ENCODE results near the gene SCARF2.

DNA sequence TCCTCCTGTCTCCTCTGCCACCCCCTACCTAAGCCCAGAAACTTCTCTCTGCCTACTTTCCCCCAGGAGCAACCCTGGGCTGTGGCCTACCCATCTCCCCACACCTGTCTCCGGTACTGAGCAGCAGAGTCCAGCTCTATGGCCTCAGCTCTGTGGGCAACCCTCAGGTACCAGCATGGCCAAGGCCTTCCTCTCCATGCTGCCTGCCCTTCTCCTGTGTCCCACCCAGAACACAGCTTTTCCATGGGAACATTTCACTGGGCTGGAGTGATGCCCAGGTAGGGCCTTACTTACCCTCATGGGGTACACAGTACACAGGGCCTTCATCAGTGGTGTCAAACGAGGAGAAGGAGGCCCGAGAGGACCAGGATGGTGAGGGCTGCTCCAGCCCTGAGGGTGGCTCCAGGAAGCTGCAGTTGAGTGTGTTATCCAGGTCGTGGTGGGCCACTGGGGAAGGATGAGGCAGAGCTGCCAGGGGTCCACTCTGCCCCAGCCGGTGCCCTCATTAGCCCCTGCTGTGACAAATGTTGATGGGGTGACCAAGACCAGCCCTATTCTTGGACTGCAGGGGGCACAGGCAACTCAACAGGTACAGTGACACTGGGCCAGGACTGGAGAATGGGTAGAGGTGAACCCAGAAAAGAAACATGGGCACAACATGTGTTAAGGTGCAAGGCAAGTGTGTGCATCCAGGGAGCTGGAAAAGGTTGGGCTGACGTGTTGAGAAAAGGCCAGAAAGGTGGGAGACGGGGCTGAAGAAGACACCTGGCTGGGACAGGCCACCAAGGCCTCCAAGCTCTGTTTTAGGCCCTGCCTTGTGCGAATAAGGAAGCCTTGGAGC is 10.3 kb downstream of the SCARF2 start:
- TF ChIP-seq, protein P1, sequence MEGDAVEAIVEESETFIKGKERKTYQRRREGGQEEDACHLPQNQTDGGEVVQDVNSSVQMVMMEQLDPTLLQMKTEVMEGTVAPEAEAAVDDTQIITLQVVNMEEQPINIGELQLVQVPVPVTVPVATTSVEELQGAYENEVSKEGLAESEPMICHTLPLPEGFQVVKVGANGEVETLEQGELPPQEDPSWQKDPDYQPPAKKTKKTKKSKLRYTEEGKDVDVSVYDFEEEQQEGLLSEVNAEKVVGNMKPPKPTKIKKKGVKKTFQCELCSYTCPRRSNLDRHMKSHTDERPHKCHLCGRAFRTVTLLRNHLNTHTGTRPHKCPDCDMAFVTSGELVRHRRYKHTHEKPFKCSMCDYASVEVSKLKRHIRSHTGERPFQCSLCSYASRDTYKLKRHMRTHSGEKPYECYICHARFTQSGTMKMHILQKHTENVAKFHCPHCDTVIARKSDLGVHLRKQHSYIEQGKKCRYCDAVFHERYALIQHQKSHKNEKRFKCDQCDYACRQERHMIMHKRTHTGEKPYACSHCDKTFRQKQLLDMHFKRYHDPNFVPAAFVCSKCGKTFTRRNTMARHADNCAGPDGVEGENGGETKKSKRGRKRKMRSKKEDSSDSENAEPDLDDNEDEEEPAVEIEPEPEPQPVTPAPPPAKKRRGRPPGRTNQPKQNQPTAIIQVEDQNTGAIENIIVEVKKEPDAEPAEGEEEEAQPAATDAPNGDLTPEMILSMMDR (conservative IDR thresholded peaks at IDR 0.05; ENCODE audit: low read depth in 2 of 2): no peak
- no peak for TF ChIP-seq POLR2AphosphoS5 (IDR thresholded peaks at IDR 0.05; ENCODE audit: low read depth)
- no peak for TF ChIP-seq JUNB (IDR thresholded peaks at IDR 0.05; ENCODE audit: unreplicated experiment)
- peak; percentile 13 for TF ChIP-seq EZH2 (IDR thresholded peaks at IDR 0.05; ENCODE audit: low read depth, unreplicated experiment)
- TF ChIP-seq, protein P2, sequence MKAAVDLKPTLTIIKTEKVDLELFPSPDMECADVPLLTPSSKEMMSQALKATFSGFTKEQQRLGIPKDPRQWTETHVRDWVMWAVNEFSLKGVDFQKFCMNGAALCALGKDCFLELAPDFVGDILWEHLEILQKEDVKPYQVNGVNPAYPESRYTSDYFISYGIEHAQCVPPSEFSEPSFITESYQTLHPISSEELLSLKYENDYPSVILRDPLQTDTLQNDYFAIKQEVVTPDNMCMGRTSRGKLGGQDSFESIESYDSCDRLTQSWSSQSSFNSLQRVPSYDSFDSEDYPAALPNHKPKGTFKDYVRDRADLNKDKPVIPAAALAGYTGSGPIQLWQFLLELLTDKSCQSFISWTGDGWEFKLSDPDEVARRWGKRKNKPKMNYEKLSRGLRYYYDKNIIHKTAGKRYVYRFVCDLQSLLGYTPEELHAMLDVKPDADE (IDR thresholded peaks at IDR 0.05): no peak
- no peak for TF ChIP-seq CREB1 (CRISPR knock-in tag; IDR thresholded peaks at IDR 0.05; ENCODE audit: low read depth)
- no peak for TF ChIP-seq EZH2phosphoT487 (IDR thresholded peaks at IDR 0.05; ENCODE audit: unreplicated experiment)
- TF ChIP-seq ZNF331 (CRISPR knock-in tag; IDR thresholded peaks at IDR 0.05; ENCODE audit: low read depth): no peak
- TF ChIP-seq, protein P3, sequence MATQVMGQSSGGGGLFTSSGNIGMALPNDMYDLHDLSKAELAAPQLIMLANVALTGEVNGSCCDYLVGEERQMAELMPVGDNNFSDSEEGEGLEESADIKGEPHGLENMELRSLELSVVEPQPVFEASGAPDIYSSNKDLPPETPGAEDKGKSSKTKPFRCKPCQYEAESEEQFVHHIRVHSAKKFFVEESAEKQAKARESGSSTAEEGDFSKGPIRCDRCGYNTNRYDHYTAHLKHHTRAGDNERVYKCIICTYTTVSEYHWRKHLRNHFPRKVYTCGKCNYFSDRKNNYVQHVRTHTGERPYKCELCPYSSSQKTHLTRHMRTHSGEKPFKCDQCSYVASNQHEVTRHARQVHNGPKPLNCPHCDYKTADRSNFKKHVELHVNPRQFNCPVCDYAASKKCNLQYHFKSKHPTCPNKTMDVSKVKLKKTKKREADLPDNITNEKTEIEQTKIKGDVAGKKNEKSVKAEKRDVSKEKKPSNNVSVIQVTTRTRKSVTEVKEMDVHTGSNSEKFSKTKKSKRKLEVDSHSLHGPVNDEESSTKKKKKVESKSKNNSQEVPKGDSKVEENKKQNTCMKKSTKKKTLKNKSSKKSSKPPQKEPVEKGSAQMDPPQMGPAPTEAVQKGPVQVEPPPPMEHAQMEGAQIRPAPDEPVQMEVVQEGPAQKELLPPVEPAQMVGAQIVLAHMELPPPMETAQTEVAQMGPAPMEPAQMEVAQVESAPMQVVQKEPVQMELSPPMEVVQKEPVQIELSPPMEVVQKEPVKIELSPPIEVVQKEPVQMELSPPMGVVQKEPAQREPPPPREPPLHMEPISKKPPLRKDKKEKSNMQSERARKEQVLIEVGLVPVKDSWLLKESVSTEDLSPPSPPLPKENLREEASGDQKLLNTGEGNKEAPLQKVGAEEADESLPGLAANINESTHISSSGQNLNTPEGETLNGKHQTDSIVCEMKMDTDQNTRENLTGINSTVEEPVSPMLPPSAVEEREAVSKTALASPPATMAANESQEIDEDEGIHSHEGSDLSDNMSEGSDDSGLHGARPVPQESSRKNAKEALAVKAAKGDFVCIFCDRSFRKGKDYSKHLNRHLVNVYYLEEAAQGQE (IDR thresholded peaks at IDR 0.05; ENCODE audit: unreplicated experiment): no peak
- TF ChIP-seq NANOG (IDR thresholded peaks at IDR 0.05; ENCODE audit: borderline replicate concordance): no peak
- no peak for TF ChIP-seq STAT1 (IDR thresholded peaks at IDR 0.05; ENCODE audit: unreplicated experiment)
- TF ChIP-seq, protein P4, sequence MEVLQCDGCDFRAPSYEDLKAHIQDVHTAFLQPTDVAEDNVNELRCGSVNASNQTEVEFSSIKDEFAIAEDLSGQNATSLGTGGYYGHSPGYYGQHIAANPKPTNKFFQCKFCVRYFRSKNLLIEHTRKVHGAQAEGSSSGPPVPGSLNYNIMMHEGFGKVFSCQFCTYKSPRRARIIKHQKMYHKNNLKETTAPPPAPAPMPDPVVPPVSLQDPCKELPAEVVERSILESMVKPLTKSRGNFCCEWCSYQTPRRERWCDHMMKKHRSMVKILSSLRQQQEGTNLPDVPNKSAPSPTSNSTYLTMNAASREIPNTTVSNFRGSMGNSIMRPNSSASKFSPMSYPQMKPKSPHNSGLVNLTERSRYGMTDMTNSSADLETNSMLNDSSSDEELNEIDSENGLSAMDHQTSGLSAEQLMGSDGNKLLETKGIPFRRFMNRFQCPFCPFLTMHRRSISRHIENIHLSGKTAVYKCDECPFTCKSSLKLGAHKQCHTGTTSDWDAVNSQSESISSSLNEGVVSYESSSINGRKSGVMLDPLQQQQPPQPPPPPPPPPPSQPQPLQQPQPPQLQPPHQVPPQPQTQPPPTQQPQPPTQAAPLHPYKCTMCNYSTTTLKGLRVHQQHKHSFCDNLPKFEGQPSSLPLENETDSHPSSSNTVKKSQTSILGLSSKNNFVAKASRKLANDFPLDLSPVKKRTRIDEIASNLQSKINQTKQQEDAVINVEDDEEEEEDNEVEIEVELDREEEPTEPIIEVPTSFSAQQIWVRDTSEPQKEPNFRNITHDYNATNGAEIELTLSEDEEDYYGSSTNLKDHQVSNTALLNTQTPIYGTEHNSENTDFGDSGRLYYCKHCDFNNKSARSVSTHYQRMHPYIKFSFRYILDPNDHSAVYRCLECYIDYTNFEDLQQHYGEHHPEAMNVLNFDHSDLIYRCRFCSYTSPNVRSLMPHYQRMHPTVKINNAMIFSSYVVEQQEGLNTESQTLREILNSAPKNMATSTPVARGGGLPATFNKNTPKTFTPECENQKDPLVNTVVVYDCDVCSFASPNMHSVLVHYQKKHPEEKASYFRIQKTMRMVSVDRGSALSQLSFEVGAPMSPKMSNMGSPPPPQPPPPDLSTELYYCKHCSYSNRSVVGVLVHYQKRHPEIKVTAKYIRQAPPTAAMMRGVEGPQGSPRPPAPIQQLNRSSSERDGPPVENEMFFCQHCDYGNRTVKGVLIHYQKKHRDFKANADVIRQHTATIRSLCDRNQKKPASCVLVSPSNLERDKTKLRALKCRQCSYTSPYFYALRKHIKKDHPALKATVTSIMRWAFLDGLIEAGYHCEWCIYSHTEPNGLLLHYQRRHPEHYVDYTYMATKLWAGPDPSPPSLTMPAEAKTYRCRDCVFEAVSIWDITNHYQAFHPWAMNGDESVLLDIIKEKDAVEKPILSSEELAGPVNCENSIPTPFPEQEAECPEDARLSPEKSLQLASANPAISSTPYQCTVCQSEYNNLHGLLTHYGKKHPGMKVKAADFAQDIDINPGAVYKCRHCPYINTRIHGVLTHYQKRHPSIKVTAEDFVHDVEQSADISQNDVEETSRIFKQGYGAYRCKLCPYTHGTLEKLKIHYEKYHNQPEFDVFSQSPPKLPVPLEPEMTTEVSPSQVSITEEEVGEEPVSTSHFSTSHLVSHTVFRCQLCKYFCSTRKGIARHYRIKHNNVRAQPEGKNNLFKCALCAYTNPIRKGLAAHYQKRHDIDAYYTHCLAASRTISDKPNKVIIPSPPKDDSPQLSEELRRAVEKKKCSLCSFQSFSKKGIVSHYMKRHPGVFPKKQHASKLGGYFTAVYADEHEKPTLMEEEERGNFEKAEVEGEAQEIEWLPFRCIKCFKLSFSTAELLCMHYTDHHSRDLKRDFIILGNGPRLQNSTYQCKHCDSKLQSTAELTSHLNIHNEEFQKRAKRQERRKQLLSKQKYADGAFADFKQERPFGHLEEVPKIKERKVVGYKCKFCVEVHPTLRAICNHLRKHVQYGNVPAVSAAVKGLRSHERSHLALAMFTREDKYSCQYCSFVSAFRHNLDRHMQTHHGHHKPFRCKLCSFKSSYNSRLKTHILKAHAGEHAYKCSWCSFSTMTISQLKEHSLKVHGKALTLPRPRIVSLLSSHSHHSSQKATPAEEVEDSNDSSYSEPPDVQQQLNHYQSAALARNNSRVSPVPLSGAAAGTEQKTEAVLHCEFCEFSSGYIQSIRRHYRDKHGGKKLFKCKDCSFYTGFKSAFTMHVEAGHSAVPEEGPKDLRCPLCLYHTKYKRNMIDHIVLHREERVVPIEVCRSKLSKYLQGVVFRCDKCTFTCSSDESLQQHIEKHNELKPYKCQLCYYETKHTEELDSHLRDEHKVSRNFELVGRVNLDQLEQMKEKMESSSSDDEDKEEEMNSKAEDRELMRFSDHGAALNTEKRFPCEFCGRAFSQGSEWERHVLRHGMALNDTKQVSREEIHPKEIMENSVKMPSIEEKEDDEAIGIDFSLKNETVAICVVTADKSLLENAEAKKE (CRISPR knock-in tag; IDR thresholded peaks at IDR 0.05): no peak
- no peak for TF ChIP-seq ZNF114 (CRISPR knock-in tag; IDR thresholded peaks at IDR 0.05)

All from GM23338 (cell line).